K562 (cell line): Measurements from ENCODE around the gene NPIPA5. TPM values are rescaled to one million over a fixed set of nuclear protein-coding genes. Genes with fewer than 3 reads are reported as not detected.
A peak's percentile ranks its signal among the peaks of the same experiment; 100 is the strongest.

Source experiments
- C11orf30 ChIP-seq: fragments of 450-650 bp; IDR thresholded peaks from 2 replicates; pipeline ENCODE4 v1.6.1; 2016; ENCODE audit warnings: low read depth, mild to moderate bottlenecking
- CBX2 ChIP-seq: fragments of 200-600 bp; sonication (generic); IDR thresholded peaks from one replicate; pipeline ENCODE4 v1.6.1; 2012; ENCODE audit warnings: mild to moderate bottlenecking, low read length, inconsistent platforms; ENCODE audit not compliant: insufficient read depth, poor library complexity, severe bottlenecking
- NBN ChIP-seq: fragments of 450-650 bp; IDR thresholded peaks from 2 replicates; pipeline ENCODE4 v1.6.1; 2016; ENCODE audit warnings: low read depth, mild to moderate bottlenecking
- RCOR1 ChIP-seq, 2 experiments: IDR thresholded peaks; 2 replicates each; pipeline ENCODE4 v1.6.1; 2012; ENCODE audit warnings: low read depth in 2 of 2, low read length in 2 of 2, borderline replicate concordance in 1 of 2, improper control_type of control experiment in 1 of 2
- REST ChIP-seq, 2 experiments: fragments of 450-650 bp; formaldehyde crosslinking in 1 of 2; IDR thresholded peaks; 2 replicates each; pipeline versions ENCODE4 v1.4.0 to v1.6.1; 2014 to 2020; ENCODE audit warnings: mild to moderate bottlenecking in 2 of 2, borderline replicate concordance in 1 of 2, low read depth in 1 of 2
- YY1 ChIP-seq, 3 experiments: IDR thresholded peaks; 2 replicates each; pipeline ENCODE4 v1.6.1; 2011; ENCODE audit warnings: low read length in 2 of 3, mild to moderate bottlenecking in 2 of 3, moderate library complexity in 2 of 3, borderline replicate concordance in 1 of 3, control low read depth in 1 of 3, low read depth in 1 of 3; ENCODE audit not compliant: insufficient read depth in 3 of 3, insufficient replicate concordance in 2 of 3, control insufficient read depth in 1 of 3, insufficient read length in 1 of 3; ENCODE audit errors: extremely low read depth in 1 of 3
- polyA plus RNA-seq, 8 experiments: library from polyadenylated mRNA; depleted of rRNA in 4 of 8; stranded (reverse) in 5 of 8; unstranded in 3 of 8; fragments of >200 nt; fragmentation: Nextera tagmentation in 2 of 8; fragmentation: Illumina TruSeq in 1 of 8; extraction: Ambion mirVana in 2 of 8; extraction: Trizol in 1 of 8; gene quantifications; 2 replicates each; pipeline versions ENCODE4 v1.2.1 to v1.2.3, GENCODE V29; 2011 to 2014; ENCODE audit warnings: inconsistent platforms in 1 of 8, missing spikeins in 1 of 8
- total RNA-seq, 7 experiments: library from RNA; depleted of rRNA in 6 of 7; stranded (reverse); fragments of >200 nt in 6 of 7; fragmentation: Illumina TruSeq in 2 of 7; extraction: Trizol in 2 of 7; gene quantifications; 2 replicates each; pipeline versions ENCODE4 v1.2.1 to v1.2.3, GENCODE V29; 2011 to 2021; ENCODE audit warnings: low replicate concordance in 1 of 7

The NPIPA5 gene
- total and polyA plus RNA-seq, 9 of the 15 experiments (the other 6 are each of a cell fraction or from before 2014, with no cell fraction given): 2.2 to 17.0 (median 4.7) TPM

GRCh38 chr16:15427648-15428239, 49.6 kb upstream of the NPIPA5 start (continued):
- TF ChIP-seq YY1 (IDR thresholded peaks at IDR 0.05; ENCODE audit: borderline replicate concordance in 1 of 3, control insufficient read depth in 1 of 3, extremely low read depth in 1 of 3, insufficient read depth in 3 of 3, insufficient read length in 1 of 3, insufficient replicate concordance in 2 of 3, low read depth in 1 of 3, low read length in 2 of 3) (peak in 1 of 3 experiments; percentile 39), REST (IDR thresholded peaks at IDR 0.05; ENCODE audit: borderline replicate concordance) (peak; percentile 67; the same call in 1 of the 2 replicates), REST (CRISPR knock-in tag; IDR thresholded peaks at IDR 0.05; ENCODE audit: low read depth) (no peak), RCOR1 (IDR thresholded peaks at IDR 0.05; ENCODE audit: borderline replicate concordance in 1 of 2, low read depth in 2 of 2, low read length in 2 of 2) (0 out of 4 replicates have a peak, but pooled peaks of 1 of the 2 experiments have one; percentile 34), NBN (0 out of 2 replicates have a peak, but pooled peaks have one; percentile 27), C11orf30 (peak; percentile 73; the same call in 1 of the 2 replicates), CBX2 (no peak)
- TF ChIP-seq, all 486 proteins: peak for 29
